Measurements from ENCODE around the gene MICU1.
"Not testable (repeated sequence)": the region's sequence is repeated elsewhere in the genome, so short reads cannot be mapped to it uniquely, and the experiment has no call there.

MICU1 gene
- total RNA-seq = 34.7 to 39.4 reads per million in 2 experiments

GRCh38 chr10:72625608-72626443 is at the start of gene MICU1:
MICU1 (minus strand) TSS chr10:72626079; CDS start chr10:72566793, 59,286 bp downstream.
- DNase-seq (ENCODE audit: low read depth) = peak; percentile 91

- DNase-seq (ENCODE audit: low read depth) = not testable (repeated sequence)
Observed at GRCh38 chr10:72674174-72674573, 48.3 kb upstream of the MICU1 start.

- DNase-seq (ENCODE audit: low read depth) = no peak
Observed at GRCh38 chr10:72673280-72673679, 47.4 kb upstream of the MICU1 start.

GRCh38 chr10:72667207-72667864 is 41.5 kb upstream of the MICU1 start:
- no peak for DNase-seq (ENCODE audit: low read depth)

- DNase-seq (ENCODE audit: low read depth) = no peak
Observed at GRCh38 chr10:72665925-72666324, 40.0 kb upstream of the MICU1 start.

- no peak for DNase-seq (ENCODE audit: low read depth)
Observed at GRCh38 chr10:72663971-72664370, 38.1 kb upstream of the MICU1 start.

- DNase-seq (ENCODE audit: low read depth) = no peak
Observed at GRCh38 chr10:72661431-72661830, 35.6 kb upstream of the MICU1 start.

- no peak for DNase-seq (ENCODE audit: low read depth)
Observed at GRCh38 chr10:72660220-72660619, 34.3 kb upstream of the MICU1 start.

GRCh38 chr10:72659694-72660093 is 33.8 kb upstream of the MICU1 start:
- no peak for DNase-seq (ENCODE audit: low read depth)

GRCh38 chr10:72658696-72659400 is 33.0 kb upstream of the MICU1 start:
- DNase-seq (ENCODE audit: low read depth) = no peak

GRCh38 chr10:72654720-72655119 is 28.8 kb upstream of the MICU1 start:
- DNase-seq (ENCODE audit: low read depth) = no peak

GRCh38 chr10:72653383-72654096 is 27.7 kb upstream of the MICU1 start:
- no peak for DNase-seq (ENCODE audit: low read depth)

GRCh38 chr10:72649291-72649690 is 23.4 kb upstream of the MICU1 start:
- no peak for DNase-seq (ENCODE audit: low read depth)

- DNase-seq (ENCODE audit: low read depth) = no peak
Observed at GRCh38 chr10:72648301-72648700, 22.4 kb upstream of the MICU1 start.

GRCh38 chr10:72646971-72647370 is 21.1 kb upstream of the MICU1 start:
- DNase-seq (ENCODE audit: low read depth) = not testable (repeated sequence)

GRCh38 chr10:72645263-72645858 is 19.5 kb upstream of the MICU1 start:
- DNase-seq (ENCODE audit: low read depth) = no peak

GRCh38 chr10:72642318-72642717 is 16.4 kb upstream of the MICU1 start:
- DNase-seq (ENCODE audit: low read depth) = no peak

- no peak for DNase-seq (ENCODE audit: low read depth)
Observed at GRCh38 chr10:72639441-72639873, 13.6 kb upstream of the MICU1 start.

GRCh38 chr10:72638586-72639440 is 12.9 kb upstream of the MICU1 start:
- no peak for DNase-seq (ENCODE audit: low read depth)

- no peak for DNase-seq (ENCODE audit: low read depth)
Observed at GRCh38 chr10:72637398-72637857, 11.5 kb upstream of the MICU1 start.

Data from T follicular helper cell (primary cell).